MG63 (cell line): ENCODE data around the gene ADGRB3. TPM values are rescaled to one million over a fixed set of nuclear protein-coding genes. Genes with fewer than 3 reads are reported as not detected.

ENCODE experiments used
- DNase-seq: peaks from one replicate; pipeline ENCODE4 v3.0.0-alpha.2; 2020
- H3K27me3 ChIP-seq: fragments of 250-450 bp; sonication (Bioruptor Pico); 2 replicates; pipeline ENCODE4 v1.5.1; 2020; ENCODE audit warnings: mild to moderate bottlenecking, moderate library complexity
- H3K36me3 ChIP-seq: fragments of 250-450 bp; sonication (Bioruptor Pico); 2 replicates; pipeline ENCODE4 v1.5.1; 2020; ENCODE audit warnings: mild to moderate bottlenecking, moderate library complexity
- H3K4me3 ChIP-seq: fragments of 250-450 bp; sonication (Bioruptor Pico); 2 replicates; pipeline ENCODE4 v1.5.1; 2020; ENCODE audit warnings: mild to moderate bottlenecking, moderate library complexity
- H3K9me3 ChIP-seq: fragments of 250-450 bp; sonication (Bioruptor Pico); 2 replicates; pipeline ENCODE4 v1.5.1; 2020; ENCODE audit warnings: mild to moderate bottlenecking, moderate library complexity
- total RNA-seq: library from RNA; depleted of rRNA; stranded (reverse); fragments of >200 nt; shearing (Covaris generic); gene quantifications from 2 replicates; pipeline ENCODE4 v1.2.3, GENCODE V29; 2014; ENCODE audit warnings: low replicate concordance

The ADGRB3 gene
- total RNA-seq, 1 experiment from 2014 or later, result not detected

GRCh38 chr6:69289689-69290495, 654.8 kb downstream of the ADGRB3 start:
- Histone ChIP-seq H3K36me3 (no peaks in the 10 kb centered on the region), H3K4me3 (no peak overlapping the region), H3K9me3 (no peaks in the 10 kb centered on the region), H3K27me3 (no peaks in the 10 kb centered on the region)
- no peak for DNase-seq

DNA sequence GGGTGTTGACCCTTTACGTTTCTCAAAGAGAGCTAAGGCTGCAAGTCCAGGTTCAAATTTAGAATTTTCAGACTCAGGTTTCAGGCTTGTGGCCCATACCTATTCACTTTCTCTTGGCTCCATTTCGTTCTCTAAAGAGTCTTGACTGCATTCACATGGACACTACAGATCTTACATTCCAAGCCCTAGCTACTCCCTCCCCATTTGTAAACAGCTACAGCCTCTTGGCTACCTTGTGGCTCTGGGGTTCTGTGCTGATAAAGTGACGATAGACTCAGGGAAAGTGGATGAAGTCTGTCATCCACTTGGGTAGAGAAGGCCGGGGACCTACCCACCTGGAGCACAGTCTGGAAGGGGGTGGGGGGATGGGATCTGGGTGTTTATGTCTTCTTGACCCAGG, 658.4 kb downstream of the ADGRB3 start:
- no peaks in the 10 kb centered on the region for H3K27me3 ChIP-seq
- H3K9me3 ChIP-seq, result no peaks in the 10 kb centered on the region
- H3K36me3 ChIP-seq, result no peaks in the 10 kb centered on the region
- DNase-seq, result no peak
- H3K4me3 ChIP-seq, result no peak overlapping the region

GRCh38 chr6:69294407-69294806, 659.3 kb downstream of the ADGRB3 start:
- Histone ChIP-seq H3K36me3 (no peaks in the 10 kb centered on the region), H3K27me3 (no peaks in the 10 kb centered on the region), H3K9me3 (no peaks in the 10 kb centered on the region)

DNA sequence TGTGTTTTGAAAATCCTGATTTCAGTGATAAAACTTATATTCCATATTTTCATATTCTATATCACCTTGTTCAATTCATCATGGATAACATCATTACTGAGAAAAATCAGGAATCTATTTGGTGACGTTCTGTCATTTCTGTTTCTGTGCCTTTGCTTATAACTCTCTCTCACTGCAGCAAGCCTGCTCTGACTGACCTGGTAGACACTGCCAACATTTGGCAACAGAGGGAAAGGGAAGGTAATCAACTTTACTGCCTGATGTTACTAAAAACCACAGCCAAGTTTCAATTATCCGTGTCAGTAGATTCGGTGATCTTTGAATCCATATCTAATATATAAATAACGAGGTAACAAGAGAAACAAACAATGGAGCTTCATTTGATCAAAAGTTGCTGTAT, 659.8 kb downstream of the ADGRB3 start:
- Histone ChIP-seq H3K4me3 (no peak overlapping the region), H3K27me3 (no peaks in the 10 kb centered on the region), H3K36me3 (no peaks in the 10 kb centered on the region), H3K9me3 (no peaks in the 10 kb centered on the region)
- DNase-seq, result no peak

More at GRCh38 chr6:69294407-69294806, 659.3 kb downstream of the ADGRB3 start:
- DNase-seq, result no peak
- no peak overlapping the region for H3K4me3 ChIP-seq

DNA sequence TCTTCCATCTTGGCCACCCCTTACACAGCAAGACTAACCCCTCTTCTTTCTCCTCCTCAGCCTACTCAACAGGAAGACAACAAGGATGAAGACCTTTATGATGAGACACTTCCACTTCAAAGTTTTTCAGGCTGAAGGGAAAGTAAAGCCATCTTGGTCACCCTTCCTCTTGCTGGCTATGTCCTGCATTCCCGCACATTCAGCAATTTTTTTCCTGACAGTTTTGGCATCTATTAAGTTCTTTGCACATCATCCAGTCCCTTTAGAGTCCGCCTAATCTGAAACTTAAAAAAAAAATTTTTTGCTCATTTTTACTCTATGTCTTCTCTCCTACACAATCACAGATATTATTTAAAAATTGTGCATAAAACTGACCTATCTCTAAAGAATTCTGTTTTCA, 668.3 kb downstream of the ADGRB3 start:
- H3K4me3 ChIP-seq, result no peak overlapping the region
- no peak for DNase-seq
- H3K36me3 ChIP-seq, result no peaks in the 10 kb centered on the region
- H3K27me3 ChIP-seq, result no peaks in the 10 kb centered on the region; the same call in 1 of the 2 replicates
- no peaks in the 10 kb centered on the region for H3K9me3 ChIP-seq

- Histone ChIP-seq H3K36me3 (no peaks in the 10 kb centered on the region), H3K4me3 (no peak overlapping the region), H3K27me3 (no peaks in the 10 kb centered on the region), H3K9me3 (no peaks in the 10 kb centered on the region)
- no peak for DNase-seq
These were observed 670.4 kb downstream of the ADGRB3 start for GRCh38 chr6:69305456-69305855.

DNA sequence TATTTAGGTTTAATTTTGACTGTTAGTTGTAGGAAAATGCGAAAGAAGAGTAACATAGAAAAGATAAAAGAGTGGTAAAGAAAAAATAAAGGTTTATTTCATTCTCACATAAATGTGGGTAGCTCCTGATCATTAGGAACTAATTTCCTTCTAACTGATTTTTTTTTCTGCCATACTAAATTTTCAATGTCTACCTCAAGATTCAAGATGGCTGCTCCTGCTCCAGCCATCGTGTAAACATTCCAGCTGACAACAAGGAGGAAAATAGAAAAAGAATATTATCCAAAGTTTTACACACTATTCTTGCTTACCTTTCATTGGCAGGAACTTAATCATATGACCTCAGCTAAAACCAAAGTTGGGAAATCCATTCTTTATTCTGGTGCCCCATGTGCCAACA, 673.5 kb downstream of the ADGRB3 start:
- DNase-seq, result no peak
- no peaks in the 10 kb centered on the region for H3K36me3 ChIP-seq
- no peaks in the 10 kb centered on the region for H3K27me3 ChIP-seq
- H3K4me3 ChIP-seq, result no peak overlapping the region
- no peaks in the 10 kb centered on the region for H3K9me3 ChIP-seq

DNA sequence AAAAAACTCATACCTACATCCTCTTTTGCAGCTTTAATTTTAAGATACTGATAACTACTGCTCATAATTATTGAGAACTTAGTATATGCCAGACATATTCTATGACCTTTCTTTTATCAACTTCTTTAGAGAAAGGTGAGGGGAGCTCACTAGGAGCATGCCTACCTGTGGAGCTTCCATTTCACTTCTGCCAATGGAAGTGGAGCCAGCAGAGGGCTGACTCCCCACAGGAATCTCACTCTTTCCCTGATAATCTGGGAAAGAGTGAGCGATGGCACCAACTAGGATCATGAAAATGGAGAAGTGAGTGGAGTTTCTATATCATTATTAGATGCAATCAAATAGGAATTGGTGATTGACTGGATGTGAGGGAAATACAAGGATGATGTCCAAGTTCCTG, 676.8 kb downstream of the ADGRB3 start:
- Histone ChIP-seq H3K4me3 (no peak overlapping the region), H3K27me3 (no peaks in the 10 kb centered on the region), H3K36me3 (no peaks in the 10 kb centered on the region), H3K9me3 (no peaks in the 10 kb centered on the region)
- DNase-seq, result no peak

DNA sequence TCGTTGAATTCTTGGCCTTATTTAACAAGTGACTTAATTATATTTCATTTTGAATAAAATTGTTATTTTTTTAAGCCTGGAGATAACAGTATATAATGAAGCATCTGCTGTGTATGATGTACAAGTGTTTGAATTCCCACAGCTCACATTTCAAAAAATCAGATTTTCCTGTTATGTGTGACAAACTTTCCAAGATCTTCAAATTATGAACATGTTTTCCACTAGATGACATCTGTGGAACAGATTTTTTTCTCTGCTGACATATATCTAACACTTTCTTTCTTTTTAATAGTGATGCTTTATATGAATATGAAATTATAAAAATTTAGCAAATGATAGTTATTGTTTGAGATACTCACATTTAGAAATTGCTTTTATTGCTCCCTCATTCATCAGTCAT, 678.9 kb downstream of the ADGRB3 start:
- H3K9me3 ChIP-seq, result no peaks in the 10 kb centered on the region
- no peaks in the 10 kb centered on the region for H3K36me3 ChIP-seq
- no peak overlapping the region for H3K4me3 ChIP-seq
- no peak for DNase-seq
- H3K27me3 ChIP-seq, result no peaks in the 10 kb centered on the region

DNA sequence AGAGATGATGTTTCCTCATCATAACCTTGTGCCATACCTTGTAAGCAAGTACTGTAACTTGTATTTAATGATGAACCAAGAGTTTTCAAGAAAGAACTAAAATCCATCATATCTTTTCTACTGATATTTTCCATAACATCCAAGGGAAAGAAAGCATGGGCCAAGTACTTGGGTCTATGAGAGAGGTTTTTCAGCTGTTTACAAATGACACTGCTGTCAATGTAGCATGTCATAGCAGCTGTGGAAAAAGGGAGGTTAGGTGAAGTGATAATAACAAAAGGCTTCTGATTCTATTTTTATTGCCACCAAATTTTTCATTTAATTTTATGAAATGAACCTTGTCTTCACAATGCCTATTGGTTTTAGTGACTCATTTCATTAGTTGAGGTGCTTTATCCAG, 679.4 kb downstream of the ADGRB3 start:
- no peaks in the 10 kb centered on the region for H3K36me3 ChIP-seq
- no peak overlapping the region for H3K4me3 ChIP-seq

DNA sequence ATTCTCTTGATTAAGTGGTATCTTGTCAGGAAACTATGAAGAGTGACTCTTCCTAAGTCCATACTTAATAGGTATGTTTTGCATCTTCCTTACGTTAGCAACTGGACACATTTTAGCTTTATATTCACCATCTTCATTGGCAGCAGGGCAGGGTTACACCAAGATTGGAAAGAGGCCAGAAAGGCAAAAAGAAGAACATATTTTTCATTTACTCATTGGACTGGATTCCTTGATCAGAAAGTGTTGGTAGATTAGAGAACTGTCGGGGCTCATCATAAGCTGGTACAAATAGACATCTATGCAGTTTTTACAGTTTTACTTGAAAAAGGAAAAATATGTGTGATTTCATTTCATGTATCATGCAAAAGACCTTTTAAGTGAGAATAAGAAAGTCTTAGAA, 696.8 kb downstream of the ADGRB3 start:
- no peaks in the 10 kb centered on the region for H3K9me3 ChIP-seq
- no peaks in the 10 kb centered on the region for H3K27me3 ChIP-seq
- H3K36me3 ChIP-seq, result no peaks in the 10 kb centered on the region
- no peak for DNase-seq
- H3K4me3 ChIP-seq, result no peak overlapping the region

More for the DNA sequence above, 679.4 kb downstream of the ADGRB3 start:
- Histone ChIP-seq H3K27me3 (no peaks in the 10 kb centered on the region), H3K9me3 (no peaks in the 10 kb centered on the region)
- DNase-seq, result no peak

DNA sequence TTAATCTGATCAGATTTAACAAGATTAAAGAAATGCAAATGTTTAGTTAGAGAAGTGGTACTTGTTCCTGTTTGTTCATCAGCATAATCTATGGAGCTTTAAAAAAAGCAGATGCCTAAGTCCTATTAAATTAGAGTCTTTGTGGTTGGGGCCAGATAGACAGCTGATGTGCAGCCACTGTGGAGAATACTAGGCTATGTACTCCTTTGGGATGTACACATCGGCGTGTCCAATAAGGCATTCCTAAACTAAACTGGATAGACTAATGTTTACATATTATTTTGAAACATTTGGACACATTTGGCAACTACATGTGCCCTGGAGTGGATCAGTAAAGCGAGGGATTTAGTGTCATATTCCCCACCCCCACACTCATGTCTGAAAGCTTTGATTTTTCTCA, 702.2 kb downstream of the ADGRB3 start:
- DNase-seq, result no peak
- no peaks in the 10 kb centered on the region for H3K27me3 ChIP-seq
- H3K9me3 ChIP-seq, result no peaks in the 10 kb centered on the region
- no peak overlapping the region for H3K4me3 ChIP-seq
- no peaks in the 10 kb centered on the region for H3K36me3 ChIP-seq

GRCh38 chr6:69338431-69339162, 703.5 kb downstream of the ADGRB3 start:
- Histone ChIP-seq H3K9me3 (no peaks in the 10 kb centered on the region), H3K4me3 (no peak overlapping the region), H3K27me3 (no peaks in the 10 kb centered on the region), H3K36me3 (no peaks in the 10 kb centered on the region)
- no peak for DNase-seq

- no peak for DNase-seq
- Histone ChIP-seq H3K9me3 (no peaks in the 10 kb centered on the region), H3K4me3 (no peak overlapping the region), H3K27me3 (no peaks in the 10 kb centered on the region), H3K36me3 (no peaks in the 10 kb centered on the region)
These were observed 704.1 kb downstream of the ADGRB3 start for GRCh38 chr6:69339163-69339550.

- H3K4me3 ChIP-seq, result no peak overlapping the region
- no peak for DNase-seq
These were observed 705.1 kb downstream of the ADGRB3 start for GRCh38 chr6:69340196-69340595.

GRCh38 chr6:69343851-69344250, 708.8 kb downstream of the ADGRB3 start:
- Histone ChIP-seq H3K4me3 (no peak overlapping the region), H3K9me3 (no peaks in the 10 kb centered on the region)
- no peak for DNase-seq

More at GRCh38 chr6:69340196-69340595, 705.1 kb downstream of the ADGRB3 start:
- Histone ChIP-seq H3K9me3 (no peaks in the 10 kb centered on the region), H3K36me3 (no peaks in the 10 kb centered on the region), H3K27me3 (no peaks in the 10 kb centered on the region)

GRCh38 chr6:69349771-69350170, 714.7 kb downstream of the ADGRB3 start:
- H3K4me3 ChIP-seq, result no peak overlapping the region
- H3K9me3 ChIP-seq, result no peaks in the 10 kb centered on the region
- peak; percentile 7 for DNase-seq
- no peaks in the 10 kb centered on the region for H3K36me3 ChIP-seq
- no peaks in the 10 kb centered on the region for H3K27me3 ChIP-seq

More at GRCh38 chr6:69343851-69344250, 708.8 kb downstream of the ADGRB3 start:
- H3K36me3 ChIP-seq, result no peaks in the 10 kb centered on the region
- H3K27me3 ChIP-seq, result no peaks in the 10 kb centered on the region

DNA sequence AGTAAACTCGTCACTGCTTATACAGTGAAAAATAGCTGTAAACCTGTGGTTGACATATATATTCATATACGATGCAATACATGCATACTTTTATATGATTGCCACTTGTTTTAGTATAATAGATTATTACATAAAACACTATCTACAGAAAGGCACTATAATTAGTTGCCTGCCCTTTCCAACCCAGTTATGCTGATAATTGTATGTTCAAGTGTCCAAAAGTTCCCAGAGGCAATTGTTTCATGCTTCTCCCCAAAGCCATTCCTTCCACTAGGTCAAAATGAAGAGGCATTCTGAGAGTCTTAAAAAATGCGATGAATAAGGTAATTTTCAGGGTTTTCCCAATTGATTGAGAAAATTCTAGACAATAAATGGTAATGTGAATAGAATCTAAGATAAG, 727.1 kb downstream of the ADGRB3 start:
- Histone ChIP-seq H3K27me3 (no peaks in the 10 kb centered on the region), H3K9me3 (no peaks in the 10 kb centered on the region), H3K36me3 (no peaks in the 10 kb centered on the region), H3K4me3 (no peak overlapping the region)
- DNase-seq, result no peak
